Liver (tissue), 9 donors: ENCODE data around the gene MAN1A2. TPM values are rescaled to one million over a fixed set of nuclear protein-coding genes. Genes with fewer than 3 reads are reported as not detected.

Experiments
- DNase-seq: peaks from one replicate; pipeline ENCODE4 v3.0.0-alpha.2; 2017; ENCODE audit warnings: low spot score
- H3K27ac ChIP-seq, 2 donors: one replicate each; pipeline ENCODE4 v1.7.0; 2013; ENCODE audit warnings: inconsistent platforms in 2 of 2, low read length in 2 of 2, control low read depth in 1 of 2, low read depth in 1 of 2, mild to moderate bottlenecking in 1 of 2
- H3K27me3 ChIP-seq, 4 donors: one replicate each; pipeline versions ENCODE4 v1.6.1 to v1.7.0; 2013; ENCODE audit warnings: low read length in 3 of 4, inconsistent platforms in 1 of 4, mild to moderate bottlenecking in 1 of 4, moderate library complexity in 1 of 4; ENCODE audit not compliant: control insufficient read depth in 4 of 4, insufficient read depth in 4 of 4
- H3K36me3 ChIP-seq, 4 donors: one replicate each; pipeline versions ENCODE4 v1.6.1 to v1.7.0; 2013; ENCODE audit warnings: low read length in 3 of 4, mild to moderate bottlenecking in 3 of 4, low read depth in 1 of 4, moderate library complexity in 1 of 4; ENCODE audit not compliant: control insufficient read depth in 4 of 4, insufficient read depth in 3 of 4
- H3K4me1 ChIP-seq, 4 donors: one replicate each; pipeline versions ENCODE4 v1.6.1 to v1.7.0; 2013; ENCODE audit warnings: low read length in 3 of 4, mild to moderate bottlenecking in 3 of 4, moderate library complexity in 1 of 4; ENCODE audit not compliant: control insufficient read depth in 4 of 4, insufficient read depth in 4 of 4
- H3K4me3 ChIP-seq, 3 donors: one replicate each; pipeline versions ENCODE4 v1.6.1 to v1.7.0; 2013; ENCODE audit warnings: low read length in 3 of 3, control low read depth in 1 of 3, low read depth in 1 of 3, mild to moderate bottlenecking in 1 of 3
- H3K9ac ChIP-seq, 2 donors: one replicate each; pipeline ENCODE4 v1.7.0; 2013; ENCODE audit warnings: low read length in 2 of 2, mild to moderate bottlenecking in 2 of 2, moderate library complexity in 2 of 2, control low read depth in 1 of 2, low read depth in 1 of 2
- H3K9me3 ChIP-seq, 4 donors: one replicate each; pipeline versions ENCODE4 v1.6.1 to v1.7.0; 2013; ENCODE audit warnings: low read length in 3 of 4; ENCODE audit not compliant: control insufficient read depth in 4 of 4
- ATF3 ChIP-seq: IDR thresholded peaks from 2 replicates; pipeline ENCODE4 v1.6.1; 2016; ENCODE audit warnings: antibody characterized with exemption
- EGR1 ChIP-seq, 2 donors: IDR thresholded peaks; 2 replicates each; pipeline ENCODE4 v1.6.1; 2016 to 2018; ENCODE audit warnings: antibody characterized with exemption in 2 of 2, low read depth in 2 of 2
- FOXA1 ChIP-seq: IDR thresholded peaks from 2 replicates; pipeline ENCODE4 v1.6.1; 2016; ENCODE audit warnings: antibody characterized with exemption
- FOXA2 ChIP-seq: IDR thresholded peaks from 2 replicates; pipeline ENCODE4 v1.6.1; 2016; ENCODE audit warnings: antibody characterized with exemption
- GABPA ChIP-seq, 2 donors: IDR thresholded peaks in 1 of 2; conservative IDR thresholded peaks in 1 of 2; 2 replicates each; pipeline ENCODE4 v1.6.1; 2016; ENCODE audit warnings: antibody characterized with exemption in 2 of 2, mild to moderate bottlenecking in 1 of 2, moderate library complexity in 1 of 2
- HNF4A ChIP-seq, 2 donors: conservative IDR thresholded peaks; 2 replicates each; pipeline ENCODE4 v1.6.1; 2016; ENCODE audit warnings: antibody characterized with exemption in 2 of 2, mild to moderate bottlenecking in 2 of 2
- HNF4G ChIP-seq: IDR thresholded peaks from 2 replicates; pipeline ENCODE4 v1.6.1; 2016; ENCODE audit warnings: antibody characterized with exemption
- JUND ChIP-seq, 2 donors: IDR thresholded peaks; 2 replicates each; pipeline ENCODE4 v1.6.1; 2016; ENCODE audit warnings: antibody characterized with exemption in 2 of 2
- NR2F2 ChIP-seq: IDR thresholded peaks from 2 replicates; pipeline ENCODE4 v1.6.1; 2016; ENCODE audit warnings: antibody characterized with exemption
- RAD21 ChIP-seq, 2 donors: IDR thresholded peaks; 2 replicates each; pipeline ENCODE4 v1.6.1; 2016; ENCODE audit warnings: antibody characterized with exemption in 2 of 2, mild to moderate bottlenecking in 2 of 2
- RXRA ChIP-seq, 2 donors: IDR thresholded peaks; 2 replicates each; pipeline ENCODE4 v1.6.1; 2017 to 2018; ENCODE audit warnings: antibody characterized with exemption in 2 of 2, mild to moderate bottlenecking in 1 of 2
- YY1 ChIP-seq: IDR thresholded peaks from 2 replicates; pipeline ENCODE4 v1.6.1; 2016; ENCODE audit warnings: antibody characterized with exemption, mild to moderate bottlenecking
- ZBTB33 ChIP-seq: IDR thresholded peaks from 2 replicates; pipeline ENCODE4 v1.6.1; 2016; ENCODE audit warnings: antibody characterized with exemption
- WGBS: extraction: QIAGEN DNeasy Blood & Tissue Kit; methylation state at CpG from one replicate; pipeline ENCODE4 v1.1.7; 2013; 5-methylcytosine and 5-hydroxymethylcytosine counted together
- polyA plus RNA-seq, 2 donors: library from polyadenylated mRNA; stranded (reverse) in 1 of 2; unstranded in 1 of 2; fragments of 200-250 nt in 1 of 2; fragments of >200 nt in 1 of 2; fragmentation: Nextera tagmentation in 1 of 2; extraction: Ambion mirVana in 1 of 2; gene quantifications; one replicate each; pipeline versions ENCODE4 v1.2.1 to v1.2.3, GENCODE V29; 2013 to 2015
- total RNA-seq, 2 donors: library from RNA; depleted of rRNA; stranded (reverse); fragments of >200 nt; gene quantifications; one replicate each; pipeline ENCODE4 v1.2.3, GENCODE V29; 2014
- TF ChIP-seq, protein P1 (sequence below): IDR thresholded peaks from 2 replicates; pipeline ENCODE4 v1.6.1; 2016; ENCODE audit warnings: antibody characterized with exemption
- donor health status: healthy.
- donor health status: healthy.
- donor health status: healthy.
- donor health status: healthy.
- donor health status: healthy.

The MAN1A2 gene
- total and polyA plus RNA-seq, 4 donors: 10.9 to 58.7 (median 25.1) TPM

GRCh38 chr1:117413412-117413811 lies 46.2 kb downstream of the MAN1A2 start (continued):
- no peak for TF ChIP-seq EGR1 (IDR thresholded peaks at IDR 0.05; ENCODE audit: low read depth in 2 of 2)

DNA sequence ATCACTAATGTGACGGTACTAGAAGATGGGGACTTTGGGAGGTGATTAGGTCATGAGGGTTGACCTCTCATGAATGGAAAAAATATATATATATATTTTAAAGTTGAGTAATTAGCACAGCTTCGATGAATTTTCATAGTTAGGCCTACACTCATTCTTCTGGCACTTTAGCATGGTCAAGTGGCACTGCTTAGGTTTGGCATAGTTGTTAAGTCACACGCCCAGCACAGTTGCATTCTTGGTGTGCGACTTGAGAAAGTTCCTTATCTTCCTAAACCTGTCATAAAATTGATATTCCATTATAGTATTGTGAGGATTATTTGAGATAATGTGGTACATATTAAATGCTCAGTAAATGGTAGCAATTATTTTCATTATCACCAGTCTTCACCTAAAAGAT lies 47.7 kb downstream of the MAN1A2 start:
- H3K27ac ChIP-seq: no peak overlapping the region
- DNase-seq: no peak
- no peaks in the 10 kb centered on the region for H3K27me3 ChIP-seq
- no peaks in the 10 kb centered on the region for H3K4me1 ChIP-seq
- no peak overlapping the region for H3K9ac ChIP-seq
- H3K9me3 ChIP-seq: no peaks in the 10 kb centered on the region
- H3K36me3 ChIP-seq: peaks cover 0 to 10% (median 6%) of the 10 kb centered on the region in 4 donors
- 96% methylated on average over 4 of the region's 4 CpGs for WGBS
- no peak overlapping the region for H3K4me3 ChIP-seq
- TF ChIP-seq YY1 (no peak), HNF4A (conservative IDR thresholded peaks at IDR 0.05) (no peak), ATF3 (no peak), HNF4G (no peak), RXRA (IDR thresholded peaks at IDR 0.05) (no peak), FOXA1 (no peak), JUND (IDR thresholded peaks at IDR 0.05) (no peak), GABPA (IDR thresholded peaks at IDR 0.05 in 1 of 2, conservative IDR thresholded peaks at IDR 0.05 in 1 of 2) (no peak), ZBTB33 (no peak), RAD21 (IDR thresholded peaks at IDR 0.05) (no peak), EGR1 (IDR thresholded peaks at IDR 0.05; ENCODE audit: low read depth in 2 of 2) (no peak), FOXA2 (no peak)

DNA sequence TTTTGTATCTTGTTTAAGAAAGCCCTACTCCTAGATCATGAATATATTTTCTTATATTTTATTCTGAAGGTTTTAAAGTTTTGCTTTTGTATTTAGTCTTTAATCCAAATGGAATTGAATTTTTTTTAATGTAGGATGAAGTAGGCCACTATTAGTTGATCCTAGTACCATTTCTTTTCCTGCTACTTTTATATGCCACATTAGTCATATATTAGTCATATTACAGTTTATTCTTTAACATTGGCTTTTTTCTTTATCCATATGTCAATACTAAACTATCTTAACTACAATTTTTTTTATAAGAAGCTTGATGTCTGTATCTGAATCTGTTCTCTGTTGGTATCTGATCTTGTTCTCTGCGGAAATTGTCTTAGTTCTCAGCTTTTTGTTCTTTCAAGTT lies 48.8 kb downstream of the MAN1A2 start:
- WGBS: 99% methylated on average over 1 of the region's 1 CpG
- Histone ChIP-seq H3K4me3 (no peak overlapping the region), H3K9me3 (no peaks in the 10 kb centered on the region), H3K27me3 (no peaks in the 10 kb centered on the region), H3K9ac (no peak overlapping the region), H3K27ac (no peak overlapping the region), H3K4me1 (no peaks in the 10 kb centered on the region), H3K36me3 (peaks cover 0 to 12% (median 7%) of the 10 kb centered on the region in 4 donors)
- no peak for DNase-seq
- TF ChIP-seq RXRA (IDR thresholded peaks at IDR 0.05): no peak
- TF ChIP-seq NR2F2: no peak
- TF ChIP-seq JUND (IDR thresholded peaks at IDR 0.05): no peak
- TF ChIP-seq FOXA2: no peak
- no peak for TF ChIP-seq YY1
- TF ChIP-seq, protein P1, sequence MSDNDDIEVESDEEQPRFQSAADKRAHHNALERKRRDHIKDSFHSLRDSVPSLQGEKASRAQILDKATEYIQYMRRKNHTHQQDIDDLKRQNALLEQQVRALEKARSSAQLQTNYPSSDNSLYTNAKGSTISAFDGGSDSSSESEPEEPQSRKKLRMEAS: no peak
- TF ChIP-seq ATF3: no peak
- no peak for TF ChIP-seq GABPA (IDR thresholded peaks at IDR 0.05 in 1 of 2, conservative IDR thresholded peaks at IDR 0.05 in 1 of 2)

DNA sequence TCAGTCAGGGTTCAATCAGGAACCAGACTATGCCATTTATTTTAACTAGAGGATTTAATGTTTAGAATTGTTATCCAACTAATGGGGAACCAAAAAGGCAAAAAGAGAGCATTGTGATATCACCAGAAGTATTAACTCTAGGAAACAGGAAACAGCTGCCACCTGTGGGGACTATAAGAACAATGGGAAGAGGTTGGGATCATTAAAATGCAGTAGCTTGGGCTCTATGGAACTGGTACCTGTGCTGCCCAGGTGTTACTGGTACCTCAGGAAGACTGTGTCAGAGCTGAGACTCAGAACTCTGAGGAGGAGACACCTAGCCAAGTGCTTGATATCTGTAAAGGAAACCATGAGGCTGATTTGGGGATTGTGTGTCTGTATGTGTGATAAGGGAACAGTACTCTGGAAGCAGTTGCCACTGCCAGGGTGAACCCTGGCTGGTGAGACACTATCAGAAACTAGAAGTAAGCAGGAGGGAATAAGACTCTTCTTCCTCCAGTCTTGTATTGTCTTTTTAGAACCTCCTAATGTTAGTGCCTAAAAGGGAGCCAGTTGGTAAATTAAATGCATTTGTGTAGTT lies 49.4 kb downstream of the MAN1A2 start:
- no peak overlapping the region for H3K4me3 ChIP-seq
- H3K27ac ChIP-seq: no peak overlapping the region
- H3K4me1 ChIP-seq: no peaks in the 10 kb centered on the region
- H3K36me3 ChIP-seq: peaks cover 0 to 14% (median 7%) of the 10 kb centered on the region in 4 donors
- TF ChIP-seq FOXA1: no peak
- H3K9ac ChIP-seq: no peak overlapping the region
- H3K9me3 ChIP-seq: no peaks in the 10 kb centered on the region
- no peaks in the 10 kb centered on the region for H3K27me3 ChIP-seq
- DNase-seq: no peak
